Measurements from ENCODE around the gene GLIPR1. TPM values are rescaled to one million over a fixed set of nuclear protein-coding genes. Genes with fewer than 3 reads are reported as not detected.

GLIPR1 gene
- total RNA-seq, 1 experiment from 2014 or later = 1.9 TPM

DNA sequence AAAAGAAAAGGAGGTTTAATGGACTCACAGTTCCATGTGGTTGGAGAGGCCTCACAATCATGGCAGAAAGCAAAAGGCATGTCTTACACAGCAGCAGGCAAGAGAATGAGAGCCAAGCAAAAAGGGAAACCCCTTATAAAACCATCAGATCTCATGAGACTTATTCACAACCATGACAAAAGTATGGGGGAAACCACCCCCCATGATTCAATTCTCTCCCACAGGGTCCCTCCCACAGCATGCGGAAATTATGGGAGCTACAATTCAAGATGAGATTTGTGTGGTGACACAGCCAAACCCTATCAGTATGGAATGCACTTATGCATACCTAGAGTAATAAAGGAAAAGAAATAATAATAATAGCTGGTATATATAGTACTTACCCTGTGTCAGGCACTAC is 4.5 kb upstream of the GLIPR1 start:
- intact Hi-C loops (cut with micrococcal nuclease; ENCODE audit: unreplicated experiment) = no loop called here
- no peak overlapping the region for H3K4me3 ChIP-seq (ENCODE audit: low read depth, low read length)
- ChIA-PET CTCF (no interaction called here), POLR2A (no interaction called here)
- peaks cover 3% of the 10 kb centered on the region for H3K27me3 Mint-ChIP-seq (ENCODE audit: insufficient read depth, unreplicated experiment)
- H3K36me3 Mint-ChIP-seq (ENCODE audit: insufficient read depth, unreplicated experiment) = no peaks in the 10 kb centered on the region
- no peak for TF ChIP-seq CTCF (IDR thresholded peaks at IDR 0.05; ENCODE audit: insufficient read depth in 1 of 2, low read depth in 1 of 2, low read length in 1 of 2, severe bottlenecking in 1 of 2, unreplicated experiment in 1 of 2)
- H3K4me1 Mint-ChIP-seq (ENCODE audit: low read depth, unreplicated experiment) = peaks cover 6% of the 10 kb centered on the region
- no TSS peak for BruUV-seq (replicated peaks)
- H3K4me3 Mint-ChIP-seq (ENCODE audit: unreplicated experiment) = no peak overlapping the region
- no peak overlapping the region for H3K27ac Mint-ChIP-seq (ENCODE audit: unreplicated experiment)
- no peaks in the 10 kb centered on the region for H3K36me3 ChIP-seq (ENCODE audit: control insufficient read depth, insufficient read depth, low read length)
- H3K27me3 ChIP-seq (replicated peaks; ENCODE audit: control insufficient read depth, insufficient read depth, low read length) = no peaks in the 10 kb centered on the region
- H3K9me3 Mint-ChIP-seq (ENCODE audit: unreplicated experiment) = no peaks in the 10 kb centered on the region
- no peak for DNase-seq
- no peaks in the 10 kb centered on the region for H3K9me3 ChIP-seq
- H3K4me1 ChIP-seq = peaks cover 8% of the 10 kb centered on the region; the same call in 1 of the 2 replicates

DNA sequence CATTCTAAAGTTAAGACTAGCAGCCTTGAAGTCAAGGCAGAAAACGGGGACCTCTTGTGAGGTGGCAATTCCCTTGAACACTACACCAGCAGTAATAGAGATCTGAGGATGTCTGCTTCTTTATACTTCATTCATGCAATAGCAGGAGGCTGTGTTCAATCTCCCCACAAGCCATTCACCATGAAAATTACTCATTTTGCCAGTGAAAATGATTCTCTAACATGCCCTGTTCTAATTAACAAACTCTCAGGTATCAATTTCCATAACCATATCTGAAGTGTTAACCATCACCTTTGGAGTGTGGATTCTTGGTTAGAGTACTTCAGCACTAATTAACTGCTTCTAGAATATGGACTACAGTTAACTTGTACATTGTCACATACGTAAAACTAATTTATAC is 3.4 kb upstream of the GLIPR1 start:
- POLR2A ChIA-PET = no interaction called here
- no peak overlapping the region for H3K4me3 Mint-ChIP-seq (ENCODE audit: unreplicated experiment)
- no peak for TF ChIP-seq CTCF (IDR thresholded peaks at IDR 0.05; ENCODE audit: insufficient read depth in 1 of 2, low read depth in 1 of 2, low read length in 1 of 2, severe bottlenecking in 1 of 2, unreplicated experiment in 1 of 2)

DNA sequence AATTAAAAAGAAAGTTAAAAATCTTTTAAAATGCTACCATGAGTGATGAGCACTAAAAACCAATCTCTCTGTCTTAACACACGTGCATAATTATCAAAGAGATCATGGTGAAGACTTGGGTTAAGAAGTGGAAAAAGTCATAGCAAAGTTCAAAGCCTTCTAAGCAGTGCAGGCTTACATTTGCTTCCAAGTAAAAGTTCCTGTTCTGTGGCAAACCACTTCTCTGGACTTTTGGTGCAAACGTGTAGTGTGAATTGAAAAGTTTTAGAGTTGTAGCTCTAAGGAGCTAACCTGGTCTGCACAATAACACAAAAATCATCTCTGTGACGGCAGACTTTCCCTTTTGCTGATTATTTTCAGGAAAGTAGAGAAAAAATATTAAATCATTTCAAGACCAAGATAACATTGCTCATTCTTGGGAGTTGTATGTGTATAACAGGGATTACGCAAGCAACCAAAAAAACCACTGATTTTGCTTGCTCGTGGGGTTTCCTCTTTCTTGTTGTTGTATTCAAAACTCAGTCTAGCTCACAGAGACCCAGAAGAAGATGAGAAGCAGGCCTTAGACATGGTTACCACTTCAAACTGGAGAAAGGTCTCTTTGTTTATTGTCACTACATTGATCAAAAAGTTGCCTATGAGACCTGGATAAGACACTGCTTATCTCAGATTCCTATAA is 2.3 kb upstream of the GLIPR1 start:
- no TSS peak for BruUV-seq (replicated peaks)
- POLR2A ChIA-PET = no interaction called here
- no peaks in the 10 kb centered on the region for H3K9me3 ChIP-seq
- H3K27me3 ChIP-seq (replicated peaks; ENCODE audit: control insufficient read depth, insufficient read depth, low read length) = no peaks in the 10 kb centered on the region
- DNase-seq = no peak
- H3K27ac Mint-ChIP-seq (ENCODE audit: unreplicated experiment) = no peak overlapping the region
- intact Hi-C loops (cut with micrococcal nuclease; ENCODE audit: unreplicated experiment) = no loop called here
- H3K4me3 Mint-ChIP-seq (ENCODE audit: unreplicated experiment) = no peak overlapping the region
- no peaks in the 10 kb centered on the region for H3K36me3 ChIP-seq (ENCODE audit: control insufficient read depth, insufficient read depth, low read length)
- CTCF ChIA-PET = no interaction called here
- peaks cover 6% of the 10 kb centered on the region for H3K4me1 Mint-ChIP-seq (ENCODE audit: low read depth, unreplicated experiment)
- peaks cover 8% of the 10 kb centered on the region; the same call in 1 of the 2 replicates for H3K4me1 ChIP-seq
- no peak for TF ChIP-seq CTCF (IDR thresholded peaks at IDR 0.05; ENCODE audit: insufficient read depth in 1 of 2, low read depth in 1 of 2, low read length in 1 of 2, severe bottlenecking in 1 of 2, unreplicated experiment in 1 of 2)
- no peaks in the 10 kb centered on the region for H3K36me3 Mint-ChIP-seq (ENCODE audit: insufficient read depth, unreplicated experiment)
- peaks cover 3% of the 10 kb centered on the region for H3K27me3 Mint-ChIP-seq (ENCODE audit: insufficient read depth, unreplicated experiment)
- H3K9me3 Mint-ChIP-seq (ENCODE audit: unreplicated experiment) = no peaks in the 10 kb centered on the region
- no peak overlapping the region for H3K4me3 ChIP-seq (ENCODE audit: low read depth, low read length)

More for the DNA sequence above, 3.4 kb upstream of the GLIPR1 start:
- CTCF ChIA-PET = interaction anchor here (0.6 kb wide), 1 partner anchor 14 kb away, joined by 9 read pairs; no protein-coding TSS in a partner anchor
- Histone ChIP-seq H3K36me3 (ENCODE audit: control insufficient read depth, insufficient read depth, low read length) (no peaks in the 10 kb centered on the region), H3K4me3 (ENCODE audit: low read depth, low read length) (no peak overlapping the region), H3K27me3 (replicated peaks; ENCODE audit: control insufficient read depth, insufficient read depth, low read length) (no peaks in the 10 kb centered on the region), H3K9me3 (no peaks in the 10 kb centered on the region), H3K4me1 (peaks cover 8% of the 10 kb centered on the region; the same call in 1 of the 2 replicates)
- H3K36me3 Mint-ChIP-seq (ENCODE audit: insufficient read depth, unreplicated experiment) = no peaks in the 10 kb centered on the region
- H3K27ac Mint-ChIP-seq (ENCODE audit: unreplicated experiment) = no peak overlapping the region
- intact Hi-C loops (cut with micrococcal nuclease; ENCODE audit: unreplicated experiment) = no loop called here
- no TSS peak for BruUV-seq (replicated peaks)
- peaks cover 3% of the 10 kb centered on the region for H3K27me3 Mint-ChIP-seq (ENCODE audit: insufficient read depth, unreplicated experiment)
- H3K9me3 Mint-ChIP-seq (ENCODE audit: unreplicated experiment) = no peaks in the 10 kb centered on the region
- no peak for DNase-seq
- H3K4me1 Mint-ChIP-seq (ENCODE audit: low read depth, unreplicated experiment) = peaks cover 6% of the 10 kb centered on the region
